Neural progenitor cell (in vitro differentiated cells): Measurements from ENCODE around the gene FADS6.

Experiments used
- EZH2 ChIP-seq: fragments of 200-600 bp; sonication (generic); IDR thresholded peaks from 2 replicates; pipeline ENCODE4 v1.6.1; 2017; ENCODE audit warnings: antibody characterized with exemption, mild to moderate bottlenecking, moderate library complexity
- EZH2phosphoT487 ChIP-seq: fragments of 200-600 bp; sonication (generic); IDR thresholded peaks from 2 replicates; pipeline ENCODE4 v1.6.1; 2017; ENCODE audit warnings: antibody characterized with exemption
- TF ChIP-seq, protein P1 (sequence below): fragments of 200-600 bp; sonication (generic); IDR thresholded peaks from 2 replicates; pipeline ENCODE4 v1.5.1; 2017; ENCODE audit warnings: antibody characterized with exemption, mild to moderate bottlenecking

DNA sequence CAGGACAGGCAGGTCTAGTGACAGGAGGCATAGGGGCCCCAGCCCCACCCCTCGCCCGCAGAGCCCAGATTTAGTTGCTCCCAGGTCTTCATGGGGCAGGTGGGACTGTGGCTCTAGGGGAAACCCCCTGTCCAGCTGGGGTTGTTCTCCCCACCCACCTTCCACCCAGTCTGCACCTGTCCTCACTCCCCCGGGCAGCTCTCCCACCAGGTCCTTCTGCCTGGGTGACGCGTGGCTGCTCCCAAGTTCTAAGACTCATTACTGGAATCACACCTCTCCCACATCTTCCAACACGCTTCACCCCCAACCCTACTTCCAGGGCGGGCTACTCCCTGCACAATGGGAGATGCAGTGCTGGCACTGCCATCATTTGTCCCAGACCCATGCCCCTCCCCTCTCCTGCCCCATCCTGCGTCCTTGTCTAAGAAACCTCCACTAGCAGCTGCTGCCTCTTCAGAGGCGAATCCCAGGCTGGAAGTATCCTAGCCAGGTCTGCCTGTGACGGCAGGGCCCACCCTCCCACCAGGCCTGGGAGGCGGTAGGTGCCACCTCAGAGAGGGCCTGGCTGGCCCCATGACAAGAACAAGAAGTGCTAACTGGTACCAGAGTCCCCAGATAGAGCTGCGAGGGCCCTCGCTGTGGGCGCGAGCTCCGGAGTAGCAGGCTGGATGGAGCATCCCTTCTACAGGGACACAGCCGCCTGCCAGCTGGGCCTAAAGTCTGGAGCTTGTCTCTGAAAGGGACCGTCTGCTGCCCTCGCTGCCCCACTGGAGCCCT lies 56.6 kb downstream of the FADS6 start:
- TF ChIP-seq, protein P1, sequence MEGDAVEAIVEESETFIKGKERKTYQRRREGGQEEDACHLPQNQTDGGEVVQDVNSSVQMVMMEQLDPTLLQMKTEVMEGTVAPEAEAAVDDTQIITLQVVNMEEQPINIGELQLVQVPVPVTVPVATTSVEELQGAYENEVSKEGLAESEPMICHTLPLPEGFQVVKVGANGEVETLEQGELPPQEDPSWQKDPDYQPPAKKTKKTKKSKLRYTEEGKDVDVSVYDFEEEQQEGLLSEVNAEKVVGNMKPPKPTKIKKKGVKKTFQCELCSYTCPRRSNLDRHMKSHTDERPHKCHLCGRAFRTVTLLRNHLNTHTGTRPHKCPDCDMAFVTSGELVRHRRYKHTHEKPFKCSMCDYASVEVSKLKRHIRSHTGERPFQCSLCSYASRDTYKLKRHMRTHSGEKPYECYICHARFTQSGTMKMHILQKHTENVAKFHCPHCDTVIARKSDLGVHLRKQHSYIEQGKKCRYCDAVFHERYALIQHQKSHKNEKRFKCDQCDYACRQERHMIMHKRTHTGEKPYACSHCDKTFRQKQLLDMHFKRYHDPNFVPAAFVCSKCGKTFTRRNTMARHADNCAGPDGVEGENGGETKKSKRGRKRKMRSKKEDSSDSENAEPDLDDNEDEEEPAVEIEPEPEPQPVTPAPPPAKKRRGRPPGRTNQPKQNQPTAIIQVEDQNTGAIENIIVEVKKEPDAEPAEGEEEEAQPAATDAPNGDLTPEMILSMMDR, result no peak
- TF ChIP-seq EZH2phosphoT487 (no peak), EZH2 (no peak)
